Gastrocnemius medialis (tissue), 4 donors: ENCODE results near the gene NTNG1. TPM values are rescaled to one million over a fixed set of nuclear protein-coding genes. Genes with fewer than 3 reads are reported as not detected.
"Not testable (repeated sequence)": the region's sequence is repeated elsewhere in the genome, so short reads cannot be mapped to it uniquely, and the experiment has no call there.

Experiments used
- ATAC-seq, 2 donors: fragments of 150-250 bp; one replicate each; pipeline ENCODE4 v1.9.1; 2016
- DNase-seq, 2 donors: peaks; one replicate each; pipeline ENCODE4 v3.0.0-alpha.2; 2019
- H3K27ac ChIP-seq, 4 donors: fragments of 200-600 bp; sonication (generic); 1 replicate in 1 of 4; 2 replicates in 3 of 4; pipeline ENCODE4 v1.5.1; 2016 to 2018; ENCODE audit warnings: mild to moderate bottlenecking in 2 of 4, moderate library complexity in 1 of 4
- H3K27me3 ChIP-seq, 3 donors: fragments of 200-600 bp; sonication (generic) in 2 of 3; 1 replicate in 1 of 3; 2 replicates in 2 of 3; pipeline versions ENCODE4 v1.5.1 to v1.6.0; 2016 to 2019; ENCODE audit warnings: mild to moderate bottlenecking in 1 of 3, moderate library complexity in 1 of 3
- H3K36me3 ChIP-seq, 2 donors: fragments of 200-600 bp; sonication (generic) in 1 of 2; one replicate each; pipeline ENCODE4 v1.5.1; 2017 to 2018
- H3K4me1 ChIP-seq, 2 donors: fragments of 200-600 bp; sonication (generic) in 1 of 2; one replicate each; pipeline ENCODE4 v1.5.1; 2016 to 2017; ENCODE audit warnings: mild to moderate bottlenecking in 2 of 2
- H3K4me3 ChIP-seq, 4 donors: fragments of 200-600 bp; sonication (generic) in 3 of 4; 1 replicate in 1 of 4; 2 replicates in 3 of 4; pipeline ENCODE4 v1.5.1; 2016 to 2019; ENCODE audit warnings: mild to moderate bottlenecking in 2 of 4
- H3K9me3 ChIP-seq, 3 donors: fragments of 200-600 bp; sonication (generic) in 2 of 3; 1 replicate in 1 of 3; 2 replicates in 2 of 3; pipeline ENCODE4 v1.5.1; 2016 to 2019
- CTCF ChIP-seq, 5 experiments: fragments of 450-650 bp in 3 of 5; fragments of 200-600 bp in 2 of 5; sonication (generic) in 2 of 5; IDR thresholded peaks in 4 of 5; conservative IDR thresholded peaks in 1 of 5; 1 replicate in 4 of 5; 2 replicates in 1 of 5; pipeline ENCODE4 v1.5.1; 2016 to 2019; ENCODE audit warnings: antibody characterized with exemption in 5 of 5, mild to moderate bottlenecking in 3 of 5, moderate library complexity in 3 of 5
- POLR2A ChIP-seq, 2 donors: fragments of 450-650 bp; IDR thresholded peaks; one replicate each; pipeline ENCODE4 v1.6.1; 2017; ENCODE audit warnings: antibody characterized with exemption in 2 of 2, mild to moderate bottlenecking in 2 of 2, moderate library complexity in 2 of 2
- in situ Hi-C, 4 donors: fragments of 200-750 bp; cut with MboI; loops; one replicate each; pipeline versions ENCODE4 v1.15.0 to v1.8.0; 2017; ENCODE audit warnings: low sequenced_read_pairs in 4 of 4
- intact Hi-C: fragments of 100-400 bp; cut with DNase I; formaldehyde crosslinking; loops from one replicate; pipeline ENCODE4 v1.15.1; 2023; ENCODE audit warnings: low total_unique reads
- total RNA-seq, 4 donors: library from RNA; depleted of rRNA; stranded (reverse); fragments of >200 nt; gene quantifications; one replicate each; pipeline versions ENCODE4 v1.1.0 to v1.2.3, GENCODE V29; 2016

NTNG1 gene
- total RNA-seq, 4 donors from 2014 or later: not detected

- intact Hi-C loops (no loop called here), in situ Hi-C loops (no loop called here)
- no peaks in the 10 kb centered on the region for H3K4me1 ChIP-seq
- no peaks in the 10 kb centered on the region for H3K36me3 ChIP-seq
- no peak for ATAC-seq
- H3K27ac ChIP-seq: no peak overlapping the region
- no peak for DNase-seq
- no peak for TF ChIP-seq CTCF (IDR thresholded peaks at IDR 0.05 in 4 of 5, conservative IDR thresholded peaks at IDR 0.05 in 1 of 5)
- TF ChIP-seq POLR2A (IDR thresholded peaks at IDR 0.05): no peak
- no peak overlapping the region for H3K4me3 ChIP-seq
- H3K9me3 ChIP-seq: no peaks in the 10 kb centered on the region
- H3K27me3 ChIP-seq: no peaks in the 10 kb centered on the region
Measured at GRCh38 chr1:107230121-107230520, 89.3 kb downstream of the NTNG1 start.

GRCh38 chr1:107231291-107231690, 90.5 kb downstream of the NTNG1 start:
- Histone ChIP-seq H3K36me3 (no peaks in the 10 kb centered on the region), H3K4me3 (no peak overlapping the region), H3K27me3 (no peaks in the 10 kb centered on the region), H3K27ac (no peak overlapping the region), H3K9me3 (no peaks in the 10 kb centered on the region), H3K4me1 (no peaks in the 10 kb centered on the region)
- DNase-seq: no peak
- ATAC-seq: no peak
- intact Hi-C loops (no loop called here), in situ Hi-C loops (no loop called here)
- TF ChIP-seq CTCF (IDR thresholded peaks at IDR 0.05 in 4 of 5, conservative IDR thresholded peaks at IDR 0.05 in 1 of 5) (no peak), POLR2A (IDR thresholded peaks at IDR 0.05) (no peak)

GRCh38 chr1:107232426-107232825, 91.6 kb downstream of the NTNG1 start:
- no peak overlapping the region for H3K4me3 ChIP-seq
- in situ Hi-C loops: no loop called here
- intact Hi-C loops: no loop called here
- no peaks in the 10 kb centered on the region for H3K27me3 ChIP-seq
- no peak overlapping the region for H3K27ac ChIP-seq
- TF ChIP-seq POLR2A (IDR thresholded peaks at IDR 0.05) (no peak), CTCF (IDR thresholded peaks at IDR 0.05 in 4 of 5, conservative IDR thresholded peaks at IDR 0.05 in 1 of 5) (no peak)
- DNase-seq: no peak
- no peaks in the 10 kb centered on the region for H3K36me3 ChIP-seq
- H3K9me3 ChIP-seq: no peaks in the 10 kb centered on the region
- ATAC-seq: no peak
- H3K4me1 ChIP-seq: no peaks in the 10 kb centered on the region

GRCh38 chr1:107236760-107237159, 95.9 kb downstream of the NTNG1 start:
- H3K36me3 ChIP-seq, in situ Hi-C loops, DNase-seq, H3K27me3 ChIP-seq, H3K9me3 ChIP-seq, H3K27ac ChIP-seq, H3K4me3 ChIP-seq, intact Hi-C loops, H3K4me1 ChIP-seq, ATAC-seq: not testable (repeated sequence)

GRCh38 chr1:107243461-107243860, 102.6 kb downstream of the NTNG1 start:
- intact Hi-C loops: no loop called here
- ATAC-seq: no peak
- no peak for DNase-seq
- Histone ChIP-seq H3K27ac (no peak overlapping the region), H3K4me3 (no peak overlapping the region), H3K9me3 (no peaks in the 10 kb centered on the region), H3K36me3 (no peaks in the 10 kb centered on the region), H3K4me1 (no peaks in the 10 kb centered on the region), H3K27me3 (no peaks in the 10 kb centered on the region)
- in situ Hi-C loops: no loop called here
- TF ChIP-seq POLR2A (IDR thresholded peaks at IDR 0.05) (no peak), CTCF (IDR thresholded peaks at IDR 0.05 in 4 of 5, conservative IDR thresholded peaks at IDR 0.05 in 1 of 5) (no peak)
